ENCODE measurements around the gene RBM44.

- TF ChIP-seq, protein P1, sequence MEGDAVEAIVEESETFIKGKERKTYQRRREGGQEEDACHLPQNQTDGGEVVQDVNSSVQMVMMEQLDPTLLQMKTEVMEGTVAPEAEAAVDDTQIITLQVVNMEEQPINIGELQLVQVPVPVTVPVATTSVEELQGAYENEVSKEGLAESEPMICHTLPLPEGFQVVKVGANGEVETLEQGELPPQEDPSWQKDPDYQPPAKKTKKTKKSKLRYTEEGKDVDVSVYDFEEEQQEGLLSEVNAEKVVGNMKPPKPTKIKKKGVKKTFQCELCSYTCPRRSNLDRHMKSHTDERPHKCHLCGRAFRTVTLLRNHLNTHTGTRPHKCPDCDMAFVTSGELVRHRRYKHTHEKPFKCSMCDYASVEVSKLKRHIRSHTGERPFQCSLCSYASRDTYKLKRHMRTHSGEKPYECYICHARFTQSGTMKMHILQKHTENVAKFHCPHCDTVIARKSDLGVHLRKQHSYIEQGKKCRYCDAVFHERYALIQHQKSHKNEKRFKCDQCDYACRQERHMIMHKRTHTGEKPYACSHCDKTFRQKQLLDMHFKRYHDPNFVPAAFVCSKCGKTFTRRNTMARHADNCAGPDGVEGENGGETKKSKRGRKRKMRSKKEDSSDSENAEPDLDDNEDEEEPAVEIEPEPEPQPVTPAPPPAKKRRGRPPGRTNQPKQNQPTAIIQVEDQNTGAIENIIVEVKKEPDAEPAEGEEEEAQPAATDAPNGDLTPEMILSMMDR (IDR thresholded peaks at IDR 0.05; ENCODE audit: poor library complexity): no peak
- TF ChIP-seq EZH2 (IDR thresholded peaks at IDR 0.05; ENCODE audit: borderline replicate concordance): no peak
Measured at GRCh38 chr2:237797253-237797652, 1.3 kb upstream of the RBM44 start.
